NCI-H1694 treated with DMSO at 0.1 percent for 48 hours (cell line): ENCODE results near the gene GRID2IP.

ENCODE experiments used
- DNase-seq: peaks from one replicate; lab custom pipeline; 2025; lab: John Stamatoyannopoulos, UW

GRID2IP gene

GRCh38 chr7:6562106-6562505 lies 10.8 kb upstream of the GRID2IP start:
- DNase-seq: no peak

GRCh38 chr7:6559896-6560295 lies 8.6 kb upstream of the GRID2IP start:
- DNase-seq: no peak

GRCh38 chr7:6558837-6559236 lies 7.6 kb upstream of the GRID2IP start:
- peak; percentile 52 for DNase-seq

GRCh38 chr7:6556196-6556595 lies 4.9 kb upstream of the GRID2IP start:
- DNase-seq: no peak

- DNase-seq: no peak
Measured at GRCh38 chr7:6554848-6555247, 3.6 kb upstream of the GRID2IP start.

- no peak for DNase-seq
Measured at GRCh38 chr7:6553448-6554044, 2.3 kb upstream of the GRID2IP start.

- DNase-seq: no peak
Measured at GRCh38 chr7:6547400-6547799, 3.9 kb downstream of the GRID2IP start.

GRCh38 chr7:6546498-6547251 lies 4.6 kb downstream of the GRID2IP start:
- no peak for DNase-seq

- DNase-seq: no peak
Measured at GRCh38 chr7:6545398-6546126, 5.7 kb downstream of the GRID2IP start.

GRCh38 chr7:6542368-6542767 lies 8.9 kb downstream of the GRID2IP start:
- no peak for DNase-seq

- peak; percentile 52 for DNase-seq
Measured at GRCh38 chr7:6536262-6537260, 14.7 kb downstream of the GRID2IP start.

- DNase-seq: no peak
Measured at GRCh38 chr7:6533893-6534495, 17.3 kb downstream of the GRID2IP start.

- DNase-seq: no peak
Measured at GRCh38 chr7:6532516-6532915, 18.7 kb downstream of the GRID2IP start.

GRCh38 chr7:6531492-6532279 lies 19.6 kb downstream of the GRID2IP start:
- DNase-seq: no peak

GRCh38 chr7:6530626-6531491 lies 20.4 kb downstream of the GRID2IP start:
- no peak for DNase-seq

- DNase-seq: no peak
Measured at GRCh38 chr7:6529643-6530042, 21.6 kb downstream of the GRID2IP start.

- DNase-seq: no peak
Measured at GRCh38 chr7:6528401-6529130, 22.7 kb downstream of the GRID2IP start.

- DNase-seq: no peak
Measured at GRCh38 chr7:6526997-6527378, 24.3 kb downstream of the GRID2IP start.
